ENCODE data around the gene C11orf58.

C11orf58 gene

DNA sequence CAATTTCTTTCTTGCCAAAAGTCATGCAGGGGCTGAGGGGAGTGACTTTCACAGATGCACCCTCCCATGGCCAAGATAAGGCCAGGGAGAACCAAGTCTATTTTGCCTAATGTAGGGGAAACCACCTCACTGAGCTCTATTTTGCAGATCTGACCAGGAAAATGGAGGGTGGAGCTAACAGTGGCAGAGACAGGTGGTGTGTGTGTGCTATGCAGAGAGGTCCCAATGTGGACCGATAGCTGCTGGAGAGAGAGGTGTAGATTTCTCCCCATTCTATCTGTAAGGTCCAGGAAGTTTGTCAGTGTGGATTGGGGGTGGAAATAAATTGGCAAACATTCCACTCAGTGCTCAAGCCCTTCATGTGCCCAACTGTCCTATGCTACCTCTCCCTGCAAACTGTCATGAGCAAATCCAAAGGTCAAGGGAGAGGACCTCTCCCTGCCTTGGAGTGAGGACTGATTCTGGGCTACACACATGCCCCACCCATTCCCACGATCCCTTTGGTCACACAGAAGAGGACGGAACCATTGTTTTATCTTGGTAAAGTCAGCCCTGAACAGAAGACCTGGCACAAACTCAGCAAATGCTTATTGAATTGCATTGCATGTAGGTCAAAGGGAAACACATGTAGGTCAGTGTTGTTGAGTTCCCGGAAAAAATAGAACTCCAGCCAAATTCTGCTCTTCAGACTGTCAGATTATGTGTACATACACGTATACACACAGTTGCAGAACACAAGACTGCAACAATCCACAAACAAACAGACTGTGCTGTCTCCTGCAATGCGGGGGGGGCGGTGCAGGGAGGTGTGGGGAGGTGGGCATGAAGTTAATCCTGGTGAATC, 65.9 kb downstream of the C11orf58 start:
- DNase-seq (ENCODE audit: low read depth), result no peak

DNA sequence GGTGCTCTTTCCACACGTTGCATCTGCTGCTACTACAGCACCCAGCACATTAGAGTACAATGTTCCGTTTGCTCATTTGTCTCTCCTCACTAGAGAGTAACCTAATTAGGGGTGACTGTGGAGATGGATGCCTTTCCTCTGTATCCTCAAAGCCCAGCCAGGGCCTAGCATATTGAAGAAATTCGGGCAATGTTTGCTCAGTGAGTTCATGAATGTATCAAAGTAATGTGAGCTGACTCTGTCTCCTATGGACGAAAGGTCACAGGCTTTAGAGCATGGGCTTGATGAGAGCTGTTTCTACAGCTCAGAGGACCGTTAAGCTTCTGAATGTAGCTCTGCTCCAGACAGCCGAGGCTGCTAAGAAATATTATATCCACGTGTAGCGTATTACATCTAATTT, 67.5 kb downstream of the C11orf58 start:
- DNase-seq (ENCODE audit: low read depth), result no peak

DNA sequence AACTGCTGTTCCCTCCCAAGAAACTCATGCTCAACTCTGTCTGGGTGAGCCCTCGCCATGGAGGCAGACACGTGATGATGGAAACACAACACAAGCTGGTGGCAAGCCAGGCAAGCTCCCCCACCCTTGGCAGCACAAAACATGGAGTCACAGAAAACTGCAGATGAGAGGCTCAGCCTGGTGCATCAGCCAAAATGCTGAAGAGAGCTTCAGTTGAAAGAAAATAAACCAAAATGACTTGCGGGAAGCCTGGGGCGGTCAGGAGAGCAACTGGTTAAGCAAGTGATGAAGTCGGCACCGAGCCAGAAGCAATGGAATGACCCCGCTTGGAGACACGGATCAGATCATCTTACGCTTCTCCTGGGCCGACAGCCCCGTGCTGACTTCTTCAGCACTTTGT, 68.3 kb downstream of the C11orf58 start:
- DNase-seq (ENCODE audit: low read depth), result no peak

DNA sequence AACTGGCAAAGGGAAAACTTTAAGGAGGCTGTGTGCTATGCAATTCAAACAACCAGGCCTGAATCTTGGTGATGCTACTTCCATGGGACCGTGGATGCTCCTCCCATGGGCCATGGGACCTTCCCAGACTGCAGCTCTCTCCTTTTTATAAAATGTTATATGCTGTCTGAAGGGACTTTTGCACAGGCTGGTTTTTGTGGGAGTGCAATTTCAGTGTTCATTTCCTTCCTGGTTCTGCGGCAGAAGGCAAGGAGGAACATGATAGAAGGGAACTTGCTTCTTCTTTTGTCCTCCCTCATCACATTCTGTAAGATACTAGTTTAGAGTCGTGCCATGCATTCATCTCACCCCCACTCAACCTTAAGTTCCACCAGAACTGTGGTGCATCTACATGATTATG, 68.9 kb downstream of the C11orf58 start:
- no peak for DNase-seq (ENCODE audit: low read depth)
